Testis (tissue), 3 donors: ENCODE measurements around the gene MYO18B. TPM values are rescaled to one million over a fixed set of nuclear protein-coding genes. Genes with fewer than 3 reads are reported as not detected.

Experiments used
- DNase-seq: peaks from one replicate; pipeline ENCODE4 v3.0.0-alpha.2; 2019
- H3K27ac ChIP-seq, 2 donors: fragments of 200-600 bp; sonication (generic); one replicate each; pipeline ENCODE4 v1.5.1; 2019
- H3K27me3 ChIP-seq: fragments of 200-600 bp; sonication (generic); one replicate; pipeline ENCODE4 v1.5.1; 2019
- H3K36me3 ChIP-seq: fragments of 200-600 bp; sonication (generic); one replicate; pipeline ENCODE4 v1.5.1; 2017; ENCODE audit warnings: low read depth; ENCODE audit errors: missing control alignments
- H3K4me1 ChIP-seq: fragments of 200-600 bp; sonication (generic); one replicate; pipeline ENCODE4 v1.5.1; 2019
- H3K4me3 ChIP-seq, 2 donors: fragments of 200-600 bp; sonication (generic); one replicate each; pipeline ENCODE4 v1.5.1; 2017 to 2019
- H3K9me3 ChIP-seq: fragments of 200-600 bp; sonication (generic); one replicate; pipeline ENCODE4 v1.5.1; 2017
- CTCF ChIP-seq, 3 experiments: fragments of 450-650 bp in 2 of 3; fragments of 200-600 bp in 1 of 3; sonication (generic) in 1 of 3; IDR thresholded peaks; one replicate each; pipeline ENCODE4 v1.5.1; 2016 to 2019; ENCODE audit warnings: antibody characterized with exemption in 3 of 3, mild to moderate bottlenecking in 2 of 3, moderate library complexity in 1 of 3
- POLR2A ChIP-seq: fragments of 450-650 bp; IDR thresholded peaks from one replicate; pipeline ENCODE4 v1.6.1; 2017; ENCODE audit warnings: antibody characterized with exemption, mild to moderate bottlenecking, moderate library complexity
- WGBS, 2 donors: methylation state at CpG; one replicate each; pipeline ENCODE4 v1.1.5; 2018; 5-methylcytosine and 5-hydroxymethylcytosine counted together
- intact Hi-C: fragments of 100-400 bp; cut with DNase I; formaldehyde crosslinking; loops from one replicate; pipeline ENCODE4 v1.15.1; 2023; ENCODE audit warnings: low total_unique reads
- polyA plus RNA-seq: library from polyadenylated mRNA; stranded (reverse); fragments of 350-450 nt; fragmentation: Illumina TruSeq; extraction: RNeasy Lipid Tissue Mini Kit (QIAGEN cat#74804); gene quantifications from one replicate; pipeline ENCODE4 v1.2.3, GENCODE V29; 2014; ENCODE audit warnings: low read depth, low replicate concordance; ENCODE audit not compliant: insufficient read depth
- total RNA-seq, 2 donors: library from RNA; depleted of rRNA; stranded (reverse); fragments of >200 nt; gene quantifications; one replicate each; pipeline ENCODE4 v1.2.3, GENCODE V29; 2016

Gene MYO18B
- total and polyA plus RNA-seq, 3 donors from 2014 or later = 23.6 to 40.3 (median 28.6) TPM

- Histone ChIP-seq H3K9me3 (no peaks in the 10 kb centered on the region), H3K4me1 (no peaks in the 10 kb centered on the region), H3K4me3 (no peak overlapping the region), H3K27me3 (no peaks in the 10 kb centered on the region), H3K36me3 (no peaks in the 10 kb centered on the region), H3K27ac (no peak overlapping the region)
- WGBS, 2 donors = 45 to 64% methylated on average over 8 of the region's 8 CpGs
- intact Hi-C loops = no loop called here
- TF ChIP-seq CTCF (IDR thresholded peaks at IDR 0.05) = no peak
- TF ChIP-seq POLR2A = no peak
- no peak for DNase-seq
Observed at GRCh38 chr22:25987948-25988347, 246.0 kb downstream of the MYO18B start.

GRCh38 chr22:25990940-25991339, 249.0 kb downstream of the MYO18B start:
- intact Hi-C loops = no loop called here
- TF ChIP-seq CTCF (IDR thresholded peaks at IDR 0.05) = no peak
- TF ChIP-seq POLR2A = no peak
- no peak overlapping the region for H3K27ac ChIP-seq
- no peaks in the 10 kb centered on the region for H3K27me3 ChIP-seq
- 74 to 79% methylated on average over 7 to 8 of the region's 8 CpGs for WGBS, 2 donors
- H3K9me3 ChIP-seq = no peaks in the 10 kb centered on the region
- H3K36me3 ChIP-seq = no peaks in the 10 kb centered on the region
- no peak for DNase-seq
- H3K4me3 ChIP-seq = no peak overlapping the region
- H3K4me1 ChIP-seq = no peaks in the 10 kb centered on the region

GRCh38 chr22:25992331-25992730, 250.3 kb downstream of the MYO18B start:
- intact Hi-C loops = no loop called here
- TF ChIP-seq POLR2A (no peak), CTCF (IDR thresholded peaks at IDR 0.05) (no peak)

DNA sequence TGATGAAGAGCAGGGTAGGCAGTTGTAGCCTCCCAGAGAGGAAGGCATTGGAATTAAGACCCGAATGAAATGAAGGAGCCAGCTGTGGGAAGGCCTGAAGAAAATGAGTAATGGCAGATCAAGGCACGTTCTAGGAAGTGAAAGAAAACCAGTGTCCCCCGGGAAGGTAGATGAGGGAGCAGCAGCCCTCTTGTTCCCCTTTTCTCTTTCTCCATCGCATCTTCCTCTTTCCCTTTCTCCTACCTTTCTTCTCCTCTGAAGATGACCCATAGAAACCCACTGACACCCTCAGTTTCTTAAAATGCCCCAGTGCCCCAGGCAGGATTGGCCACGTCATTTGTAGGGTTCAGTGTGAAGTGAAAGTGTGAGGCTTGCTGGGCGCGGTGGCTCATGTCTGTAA, 254.7 kb downstream of the MYO18B start:
- Histone ChIP-seq H3K27ac (no peak overlapping the region), H3K9me3 (no peaks in the 10 kb centered on the region)
- intact Hi-C loops = no loop called here

More at GRCh38 chr22:25992331-25992730, 250.3 kb downstream of the MYO18B start:
- H3K27ac ChIP-seq = no peak overlapping the region
- H3K9me3 ChIP-seq = no peaks in the 10 kb centered on the region
- H3K36me3 ChIP-seq = no peaks in the 10 kb centered on the region
- no peak overlapping the region for H3K4me3 ChIP-seq
- DNase-seq = no peak
- no peaks in the 10 kb centered on the region for H3K4me1 ChIP-seq
- no peaks in the 10 kb centered on the region for H3K27me3 ChIP-seq
- 85 to 96% methylated on average over 5 to 12 of the region's 12 CpGs for WGBS, 2 donors

More for the DNA sequence above, 254.7 kb downstream of the MYO18B start:
- Histone ChIP-seq H3K27me3 (no peaks in the 10 kb centered on the region), H3K4me1 (no peaks in the 10 kb centered on the region), H3K4me3 (no peak overlapping the region), H3K36me3 (no peaks in the 10 kb centered on the region)
- DNase-seq = no peak
- no peak for TF ChIP-seq POLR2A
- TF ChIP-seq CTCF (IDR thresholded peaks at IDR 0.05) = no peak
- WGBS, 2 donors = 80 to 85% methylated on average over 7 of the region's 7 CpGs
